ENCODE measurements around the gene TXN. TPM values are rescaled to one million over a fixed set of nuclear protein-coding genes. Genes with fewer than 3 reads are reported as not detected.

TXN gene
- total and polyA plus RNA-seq, 2 of the 4 experiments (the other 2 are of a cell fraction) = 277 to 578 TPM

- H2AK9ac ChIP-seq (replicated peaks; ENCODE audit: low read depth, low read length, poor library complexity) = no peak overlapping the region
- in situ Hi-C loops (cut with MboI; ENCODE audit: low sequenced_read_pairs) = loop anchor here (25.0 kb wide), 1 partner anchor 322 kb away; no protein-coding TSS in a partner anchor
- H3K79me1 ChIP-seq (ENCODE audit: low read depth in 1 of 2, low read length in 2 of 2) = no peaks in the 10 kb centered on the region
- no peak overlapping the region for H2AK5ac ChIP-seq (ENCODE audit: low read depth, low read length)
- ChIA-PET POLR2A (ENCODE audit: unreplicated experiment) (no interaction called here), CTCF (no interaction called here)
- no peak overlapping the region for H2BK20ac ChIP-seq (ENCODE audit: low read depth, low read length)
- ATAC-seq (ENCODE audit: low read depth) (no peak), DNase-seq (no peak)
- no peak overlapping the region for H3K9ac ChIP-seq (ENCODE audit: low read depth, low read length)
- no peak overlapping the region for H3K14ac ChIP-seq (replicated peaks; ENCODE audit: low read depth, low read length)
- H3K36me3 ChIP-seq (ENCODE audit: control insufficient read depth, insufficient read depth, low read length) = no peaks in the 10 kb centered on the region
- no peaks in the 10 kb centered on the region for H3K9me1 ChIP-seq (ENCODE audit: insufficient read depth, low read length)
- no peak overlapping the region for H3K4ac ChIP-seq (ENCODE audit: low read depth, low read length)
- dilution Hi-C loops (cut with HindIII; ENCODE audit: low sequenced_read_pairs, unreplicated experiment) = no loop called here
- H3K9me3 ChIP-seq (ENCODE audit: control insufficient read depth, insufficient read depth, low read length) = no peaks in the 10 kb centered on the region
- no peak overlapping the region for H2BK5ac ChIP-seq (ENCODE audit: low read depth, low read length, poor library complexity, severe bottlenecking)
- no TSS peak for BruUV-seq (replicated peaks)
- no peak overlapping the region for H3K56ac ChIP-seq (ENCODE audit: extremely low read depth, insufficient read depth, low read length)
- H3K27me3 ChIP-seq (ENCODE audit: control insufficient read depth, insufficient read depth, low read length) = peaks cover 8% of the 10 kb centered on the region; the same call in 1 of the 2 replicates
- no peak overlapping the region for H2BK15ac ChIP-seq (ENCODE audit: low read depth, low read length)
- no peak overlapping the region for H3K4me3 ChIP-seq (ENCODE audit: insufficient read depth, low read depth, low read length)
- H4K91ac ChIP-seq (ENCODE audit: insufficient read depth, low read depth, low read length) = no peak overlapping the region
- 63% methylated on average over 1 of the region's 1 CpG; no CpG with 5 or more reads in 1 of the 2 experiments for WGBS, 2 experiments (ENCODE audit: extremely low coverage in 2 of 2, insufficient read length in 1 of 2)
- no peak overlapping the region for H2AFZ ChIP-seq (replicated peaks; ENCODE audit: low read length, poor library complexity)
- no peaks in the 10 kb centered on the region for H3K4me1 ChIP-seq (ENCODE audit: control insufficient read depth, insufficient read depth, low read length)
- no peak overlapping the region for H3K18ac ChIP-seq (ENCODE audit: low read depth, low read length)
- H4K5ac ChIP-seq (ENCODE audit: low read depth, low read length) = no peak overlapping the region
- H4K8ac ChIP-seq (ENCODE audit: low read depth in 2 of 2, low read length in 2 of 2) = no peak overlapping the region
- no peaks in the 10 kb centered on the region for H4K20me1 ChIP-seq (ENCODE audit: insufficient read depth, low read length)
- H3K23ac ChIP-seq (ENCODE audit: low read depth, low read length) = no peak overlapping the region
- H3K4me2 ChIP-seq (ENCODE audit: low read depth, low read length) = no peak overlapping the region
- intact Hi-C loops (cut with micrococcal nuclease) = no loop called here
- H3K27ac ChIP-seq (ENCODE audit: insufficient read depth, low read length) = no peak overlapping the region
- no peak overlapping the region for H2BK120ac ChIP-seq (ENCODE audit: low read depth, low read length)
- no peak for TF ChIP-seq SMC3 (IDR thresholded peaks at IDR 0.05; ENCODE audit: low read depth, low read length)
These were observed 33.7 kb upstream of the TXN start for GRCh38 chr9:110290001-110290400.

Measured in IMR-90 (cell line).